H1 (cell line): Measurements from ENCODE around the gene VPS52.

Source experiments
- ATF3 ChIP-seq: IDR thresholded peaks from 2 replicates; pipeline ENCODE4 v1.6.1; 2011; ENCODE audit warnings: low read depth, mild to moderate bottlenecking, low read length; ENCODE audit not compliant: insufficient read depth
- CEBPB ChIP-seq: IDR thresholded peaks from 2 replicates; pipeline ENCODE4 v1.6.1; 2012; ENCODE audit warnings: low read depth, low read length
- CHD2 ChIP-seq: IDR thresholded peaks from 2 replicates; pipeline ENCODE4 v1.6.1; 2012; ENCODE audit warnings: low read length, improper control_type of control experiment
- CTCF ChIP-seq, 3 experiments: IDR thresholded peaks; 1 replicate in 2 of 3; 2 replicates in 1 of 3; pipeline versions ENCODE4 v1.5.1 to v1.6.1; 2011; ENCODE audit warnings: low read length in 3 of 3, mild to moderate bottlenecking in 3 of 3, inconsistent platforms in 2 of 3, low read depth in 1 of 3, moderate library complexity in 1 of 3; ENCODE audit not compliant: insufficient read depth in 1 of 3; ENCODE audit errors: control extremely low read depth in 1 of 3
- EZH2 ChIP-seq: fragments of 200-600 bp; sonication (generic); IDR thresholded peaks from 2 replicates; pipeline ENCODE4 v1.7.1; 2012; ENCODE audit warnings: low read depth, mild to moderate bottlenecking, moderate library complexity, low read length, inconsistent platforms; ENCODE audit not compliant: severe bottlenecking
- GABPA ChIP-seq: IDR thresholded peaks from 2 replicates; pipeline ENCODE4 v1.6.1; 2011; ENCODE audit warnings: mild to moderate bottlenecking, low read length, moderate library complexity, borderline replicate concordance; ENCODE audit not compliant: insufficient read depth
- POLR2A ChIP-seq, 2 experiments: IDR thresholded peaks; 1 replicate in 1 of 2; 2 replicates in 1 of 2; pipeline ENCODE4 v1.6.1; 2011; ENCODE audit warnings: low read depth in 2 of 2, low read length in 2 of 2, mild to moderate bottlenecking in 2 of 2; ENCODE audit errors: control extremely low read depth in 1 of 2
- RAD21 ChIP-seq, 2 experiments: IDR thresholded peaks in 1 of 2; conservative IDR thresholded peaks in 1 of 2; 2 replicates each; pipeline ENCODE4 v1.6.1; 2011; ENCODE audit warnings: low read depth in 2 of 2, low read length in 2 of 2, improper control_type of control experiment in 1 of 2, inconsistent platforms in 1 of 2, mild to moderate bottlenecking in 1 of 2, moderate library complexity in 1 of 2
- RBBP5 ChIP-seq: IDR thresholded peaks from 2 replicates; pipeline ENCODE4 v1.7.1; 2012; ENCODE audit warnings: low read depth, mild to moderate bottlenecking, inconsistent platforms, low read length, moderate library complexity, borderline replicate concordance
- RFX5 ChIP-seq: IDR thresholded peaks from 2 replicates; pipeline ENCODE4 v1.6.1; 2011; ENCODE audit warnings: low read depth, low read length, improper control_type of control experiment, borderline replicate concordance
- SIN3A ChIP-seq, 2 experiments: IDR thresholded peaks in 1 of 2; conservative IDR thresholded peaks in 1 of 2; 2 replicates each; pipeline ENCODE4 v1.6.1; 2011 to 2012; ENCODE audit warnings: low read length in 2 of 2, improper control_type of control experiment in 1 of 2, low read depth in 1 of 2, mild to moderate bottlenecking in 1 of 2
- SUZ12 ChIP-seq: fragments of 200-600 bp; sonication (generic); IDR thresholded peaks from 2 replicates; pipeline ENCODE4 v1.6.1; 2012; ENCODE audit warnings: mild to moderate bottlenecking, inconsistent platforms, low read length, moderate library complexity, mixed read lengths
- TF ChIP-seq, protein P1 (sequence below): IDR thresholded peaks from 2 replicates; pipeline ENCODE4 v1.6.1; 2012; ENCODE audit warnings: inconsistent platforms

DNA sequence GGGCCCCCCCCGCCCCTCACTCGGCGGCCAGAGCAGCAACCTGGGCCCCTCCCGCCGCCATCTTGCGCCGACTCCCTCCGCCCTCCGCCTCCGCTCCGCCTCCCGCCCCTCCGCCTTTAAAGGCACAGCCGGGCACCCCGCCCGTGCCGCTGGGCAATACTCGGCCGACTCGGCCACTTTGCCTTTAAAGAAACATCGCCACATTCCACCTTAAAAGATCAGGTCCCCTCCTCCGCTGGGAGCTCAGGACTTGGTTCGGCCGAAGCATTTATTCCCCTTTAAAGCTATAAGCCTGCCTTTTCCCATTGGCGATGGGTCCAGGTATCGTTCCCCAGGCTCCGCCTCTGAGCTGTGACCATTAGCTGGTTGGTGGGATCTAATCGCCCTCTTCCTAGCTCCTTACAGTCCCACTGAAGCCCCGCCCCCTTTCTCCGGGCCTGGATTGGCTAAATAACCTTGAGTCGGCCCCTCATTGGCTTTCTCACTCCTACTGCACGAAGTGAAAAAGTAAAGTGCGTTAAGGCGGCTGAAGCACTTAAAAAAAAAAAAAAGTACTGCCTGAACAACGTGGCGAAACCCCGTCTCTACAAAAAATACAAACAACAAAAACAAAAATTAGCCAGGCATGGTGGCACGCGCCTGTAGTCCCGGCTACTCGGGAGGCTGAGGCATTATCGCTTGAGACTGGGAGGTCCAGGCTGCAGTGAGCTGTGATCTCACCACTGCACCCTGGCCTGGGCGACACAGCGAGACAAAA is 46.2 kb upstream of the VPS52 start, which contains the start of gene ZBTB22:
- no peak for TF ChIP-seq CEBPB
- TF ChIP-seq ATF3, result no peak
- no peak for TF ChIP-seq CTCF (IDR thresholded peaks at IDR 0.05; ENCODE audit: control extremely low read depth in 1 of 3, insufficient read depth in 1 of 3, low read depth in 1 of 3, low read length in 3 of 3)
- TF ChIP-seq, protein P1, sequence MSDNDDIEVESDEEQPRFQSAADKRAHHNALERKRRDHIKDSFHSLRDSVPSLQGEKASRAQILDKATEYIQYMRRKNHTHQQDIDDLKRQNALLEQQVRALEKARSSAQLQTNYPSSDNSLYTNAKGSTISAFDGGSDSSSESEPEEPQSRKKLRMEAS, result no peak
- peak in 1 of 2 experiments; percentile 70; a peak in 2 of 3 replicates for TF ChIP-seq POLR2A (IDR thresholded peaks at IDR 0.05; ENCODE audit: control extremely low read depth in 1 of 2, low read depth in 2 of 2, low read length in 2 of 2)
- no peak for TF ChIP-seq EZH2
- no peak for TF ChIP-seq RAD21 (IDR thresholded peaks at IDR 0.05 in 1 of 2, conservative IDR thresholded peaks at IDR 0.05 in 1 of 2; ENCODE audit: low read depth in 2 of 2, low read length in 2 of 2)
- no peak for TF ChIP-seq RFX5
- TF ChIP-seq SUZ12, result no peak
- TF ChIP-seq RBBP5, result no peak
- TF ChIP-seq GABPA, result no peak
- TF ChIP-seq CHD2, result no peak
- no peak for TF ChIP-seq SIN3A (conservative IDR thresholded peaks at IDR 0.05 in 1 of 2, IDR thresholded peaks at IDR 0.05 in 1 of 2; ENCODE audit: low read depth in 1 of 2, low read length in 2 of 2)
